ENCODE results near the gene TIAM1. TPM values are rescaled to one million over a fixed set of nuclear protein-coding genes. Genes with fewer than 3 reads are reported as not detected.
A peak's percentile ranks its signal among the peaks of the same experiment; 100 is the strongest.

The TIAM1 gene, protein sequence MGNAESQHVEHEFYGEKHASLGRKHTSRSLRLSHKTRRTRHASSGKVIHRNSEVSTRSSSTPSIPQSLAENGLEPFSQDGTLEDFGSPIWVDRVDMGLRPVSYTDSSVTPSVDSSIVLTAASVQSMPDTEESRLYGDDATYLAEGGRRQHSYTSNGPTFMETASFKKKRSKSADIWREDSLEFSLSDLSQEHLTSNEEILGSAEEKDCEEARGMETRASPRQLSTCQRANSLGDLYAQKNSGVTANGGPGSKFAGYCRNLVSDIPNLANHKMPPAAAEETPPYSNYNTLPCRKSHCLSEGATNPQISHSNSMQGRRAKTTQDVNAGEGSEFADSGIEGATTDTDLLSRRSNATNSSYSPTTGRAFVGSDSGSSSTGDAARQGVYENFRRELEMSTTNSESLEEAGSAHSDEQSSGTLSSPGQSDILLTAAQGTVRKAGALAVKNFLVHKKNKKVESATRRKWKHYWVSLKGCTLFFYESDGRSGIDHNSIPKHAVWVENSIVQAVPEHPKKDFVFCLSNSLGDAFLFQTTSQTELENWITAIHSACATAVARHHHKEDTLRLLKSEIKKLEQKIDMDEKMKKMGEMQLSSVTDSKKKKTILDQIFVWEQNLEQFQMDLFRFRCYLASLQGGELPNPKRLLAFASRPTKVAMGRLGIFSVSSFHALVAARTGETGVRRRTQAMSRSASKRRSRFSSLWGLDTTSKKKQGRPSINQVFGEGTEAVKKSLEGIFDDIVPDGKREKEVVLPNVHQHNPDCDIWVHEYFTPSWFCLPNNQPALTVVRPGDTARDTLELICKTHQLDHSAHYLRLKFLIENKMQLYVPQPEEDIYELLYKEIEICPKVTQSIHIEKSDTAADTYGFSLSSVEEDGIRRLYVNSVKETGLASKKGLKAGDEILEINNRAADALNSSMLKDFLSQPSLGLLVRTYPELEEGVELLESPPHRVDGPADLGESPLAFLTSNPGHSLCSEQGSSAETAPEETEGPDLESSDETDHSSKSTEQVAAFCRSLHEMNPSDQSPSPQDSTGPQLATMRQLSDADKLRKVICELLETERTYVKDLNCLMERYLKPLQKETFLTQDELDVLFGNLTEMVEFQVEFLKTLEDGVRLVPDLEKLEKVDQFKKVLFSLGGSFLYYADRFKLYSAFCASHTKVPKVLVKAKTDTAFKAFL (N-terminal part only)
- total RNA-seq: 10 to 100 TPM in 1 of 2 donors, 1 to 10 TPM in 1; 4.5 to 15.2 TPM

DNA sequence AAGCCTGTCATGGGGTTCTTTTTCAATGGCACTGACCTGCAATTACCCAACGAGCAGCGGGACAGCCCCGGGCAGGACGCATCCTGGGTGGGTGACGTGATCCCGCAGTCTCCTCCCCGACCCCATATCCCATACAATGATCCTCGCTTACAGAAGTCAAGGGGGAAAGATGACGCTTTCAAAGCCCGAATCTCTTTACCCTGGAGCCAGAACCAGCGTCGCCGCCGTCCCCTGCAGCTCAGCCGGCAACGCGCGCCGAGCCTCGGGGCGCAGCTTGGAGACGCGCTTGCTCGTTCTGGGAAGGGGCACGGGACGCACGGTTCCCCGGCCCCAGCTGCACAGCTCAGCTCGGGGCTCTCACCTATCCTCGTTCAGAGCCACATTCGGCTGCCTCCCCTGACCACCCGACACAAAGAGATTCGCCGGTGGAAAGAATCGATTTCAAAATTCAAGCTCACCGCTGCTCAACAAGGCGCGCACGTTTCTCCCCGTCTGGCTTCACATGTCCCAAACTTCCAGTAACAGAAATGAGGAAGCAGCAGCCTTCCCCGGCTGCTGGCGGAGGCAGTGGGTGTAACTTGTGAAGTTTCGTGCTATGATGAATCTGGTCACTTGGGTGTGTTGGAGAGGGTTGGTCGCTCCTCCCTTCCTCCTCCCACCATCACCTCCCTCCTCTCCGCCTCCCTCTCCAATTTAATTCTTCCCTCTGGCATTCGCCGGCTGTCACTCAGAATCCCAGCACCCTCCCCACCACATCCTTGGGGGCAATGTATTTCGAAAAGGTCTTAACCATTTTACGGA is at the start of gene TIAM1:
Gene TIAM1 (minus strand): TSS at position 582 of the 801 bp plus-strand sequence. CDS start 77,289 bp downstream, outside the sequence.
- no peak within 1 kb of the TSS for H3K27ac ChIP-seq
- peak within 1 kb of the TSS; percentile 61 for H3K4me3 ChIP-seq
- H3K27me3 ChIP-seq (replicated peaks; ENCODE audit: insufficient read depth): no peaks in the 10 kb centered on the region
- H3K4me1 ChIP-seq (ENCODE audit: control insufficient read depth in 1 of 2, low read depth in 2 of 2): no peaks in the 10 kb centered on the region
- TF ChIP-seq, protein P1, sequence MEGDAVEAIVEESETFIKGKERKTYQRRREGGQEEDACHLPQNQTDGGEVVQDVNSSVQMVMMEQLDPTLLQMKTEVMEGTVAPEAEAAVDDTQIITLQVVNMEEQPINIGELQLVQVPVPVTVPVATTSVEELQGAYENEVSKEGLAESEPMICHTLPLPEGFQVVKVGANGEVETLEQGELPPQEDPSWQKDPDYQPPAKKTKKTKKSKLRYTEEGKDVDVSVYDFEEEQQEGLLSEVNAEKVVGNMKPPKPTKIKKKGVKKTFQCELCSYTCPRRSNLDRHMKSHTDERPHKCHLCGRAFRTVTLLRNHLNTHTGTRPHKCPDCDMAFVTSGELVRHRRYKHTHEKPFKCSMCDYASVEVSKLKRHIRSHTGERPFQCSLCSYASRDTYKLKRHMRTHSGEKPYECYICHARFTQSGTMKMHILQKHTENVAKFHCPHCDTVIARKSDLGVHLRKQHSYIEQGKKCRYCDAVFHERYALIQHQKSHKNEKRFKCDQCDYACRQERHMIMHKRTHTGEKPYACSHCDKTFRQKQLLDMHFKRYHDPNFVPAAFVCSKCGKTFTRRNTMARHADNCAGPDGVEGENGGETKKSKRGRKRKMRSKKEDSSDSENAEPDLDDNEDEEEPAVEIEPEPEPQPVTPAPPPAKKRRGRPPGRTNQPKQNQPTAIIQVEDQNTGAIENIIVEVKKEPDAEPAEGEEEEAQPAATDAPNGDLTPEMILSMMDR (IDR thresholded peaks at IDR 0.05): no peak
- no peaks in the 10 kb centered on the region for H3K9me3 ChIP-seq
- ATAC-seq (ENCODE audit: insufficient number of reproducible peaks, low FRiP score, low read depth) (no peak), DNase-seq (ENCODE audit: low spot score) (peak; percentile 5)
- H3K36me3 ChIP-seq: no peaks in the 10 kb centered on the region

DNA sequence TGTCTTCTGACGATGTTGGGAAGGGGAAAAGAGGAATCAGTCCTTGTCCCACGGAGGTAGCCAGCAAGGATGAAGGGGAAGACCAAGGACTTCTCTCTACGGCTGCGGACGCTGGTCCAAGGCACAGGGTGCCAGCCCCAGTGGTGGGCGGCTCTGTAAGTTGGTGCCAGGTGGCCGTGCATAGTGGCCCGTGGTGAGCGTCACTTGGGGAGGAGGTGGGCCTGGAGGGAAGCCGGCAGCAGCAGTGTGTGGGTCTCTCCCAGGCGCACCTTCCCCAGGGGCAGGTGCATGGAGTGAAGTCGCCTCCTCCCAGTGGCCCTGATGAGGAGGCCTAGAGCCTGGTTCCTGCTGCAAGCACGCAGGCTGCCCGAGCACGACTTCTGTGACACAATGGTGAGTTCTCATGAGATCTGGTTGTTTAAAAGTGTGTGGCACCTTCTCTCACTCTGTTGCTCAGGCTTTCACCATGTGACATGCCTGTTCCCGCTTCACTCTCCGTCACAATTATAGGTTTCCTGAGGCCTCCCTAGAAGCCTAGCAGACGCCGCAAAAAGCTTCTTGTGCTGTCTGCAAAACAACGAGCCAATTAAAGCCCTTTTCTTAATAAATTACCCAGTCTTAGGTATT is 43.6 kb upstream of the TIAM1 start:
- ATAC-seq (ENCODE audit: insufficient number of reproducible peaks, low FRiP score, low read depth) (no peak), DNase-seq (ENCODE audit: low spot score) (no peak)

DNA sequence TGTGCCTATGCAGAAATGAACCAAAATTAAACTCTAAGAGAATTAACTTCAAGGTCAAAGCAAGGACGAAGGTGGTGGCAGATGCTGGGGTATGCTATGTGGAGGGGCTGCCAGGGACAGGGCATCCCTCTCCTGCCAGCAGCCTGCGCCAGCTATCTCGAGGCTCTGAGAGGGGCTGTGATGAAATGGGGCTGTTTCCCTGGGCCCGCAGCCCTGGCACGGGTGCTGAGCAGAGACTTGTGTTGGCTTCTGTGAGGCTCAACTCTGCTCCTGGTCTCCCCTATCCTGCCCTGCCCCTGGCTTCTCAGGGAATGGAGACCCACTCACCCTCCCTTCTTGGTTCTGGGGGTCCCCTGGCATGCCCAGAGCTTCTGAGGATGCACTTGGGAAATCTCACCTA is 41.9 kb upstream of the TIAM1 start:
- no peak overlapping the region for H3K27ac ChIP-seq
- DNase-seq (ENCODE audit: low spot score): no peak
- H3K36me3 ChIP-seq: no peaks in the 10 kb centered on the region
- no peak for ATAC-seq (ENCODE audit: insufficient number of reproducible peaks, low FRiP score, low read depth)
- H3K9me3 ChIP-seq: no peaks in the 10 kb centered on the region
- H3K27me3 ChIP-seq (replicated peaks; ENCODE audit: insufficient read depth): no peaks in the 10 kb centered on the region
- H3K4me3 ChIP-seq: no peak overlapping the region
- TF ChIP-seq, protein P1 (IDR thresholded peaks at IDR 0.05): no peak
- no peaks in the 10 kb centered on the region for H3K4me1 ChIP-seq (ENCODE audit: control insufficient read depth in 1 of 2, low read depth in 2 of 2)

More for the DNA sequence above, 43.6 kb upstream of the TIAM1 start:
- TF ChIP-seq, protein P1 (IDR thresholded peaks at IDR 0.05): no peak
- Histone ChIP-seq H3K27ac (no peak overlapping the region), H3K9me3 (no peaks in the 10 kb centered on the region), H3K27me3 (replicated peaks; ENCODE audit: insufficient read depth) (no peaks in the 10 kb centered on the region), H3K4me1 (ENCODE audit: control insufficient read depth in 1 of 2, low read depth in 2 of 2) (no peaks in the 10 kb centered on the region), H3K4me3 (no peak overlapping the region), H3K36me3 (no peaks in the 10 kb centered on the region)

DNA sequence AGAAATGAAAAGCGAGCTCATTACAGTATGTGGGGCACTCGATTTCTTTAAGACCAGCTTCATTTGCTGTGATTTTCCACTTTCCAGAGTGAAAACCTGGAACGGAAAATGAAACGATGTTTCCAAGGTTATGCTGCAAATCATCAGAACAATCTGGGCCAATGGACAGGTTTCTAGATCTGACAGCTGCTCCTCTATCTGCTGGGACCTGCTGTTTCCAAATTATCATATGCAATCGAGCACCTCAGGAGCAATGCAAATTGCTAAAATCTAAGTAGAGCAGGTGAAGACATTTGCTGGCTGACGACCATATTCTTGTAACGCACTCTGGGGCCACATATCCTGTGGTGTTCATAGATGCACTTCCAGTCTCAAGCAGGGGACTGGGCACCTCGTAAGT is 39.7 kb upstream of the TIAM1 start:
- ATAC-seq (ENCODE audit: insufficient number of reproducible peaks, low FRiP score, low read depth) (no peak), DNase-seq (ENCODE audit: low spot score) (no peak)
- Histone ChIP-seq H3K9me3 (no peaks in the 10 kb centered on the region), H3K4me1 (ENCODE audit: control insufficient read depth in 1 of 2, low read depth in 2 of 2) (no peaks in the 10 kb centered on the region), H3K4me3 (no peak overlapping the region), H3K27ac (no peak overlapping the region), H3K27me3 (replicated peaks; ENCODE audit: insufficient read depth) (no peaks in the 10 kb centered on the region), H3K36me3 (no peaks in the 10 kb centered on the region)
- TF ChIP-seq, protein P1 (IDR thresholded peaks at IDR 0.05): no peak

Data from thoracic aorta (tissue), 2 donors.